GM12878 (cell line): ENCODE results near the gene LIMD2.

Source experiments
- CHD1 ChIP-seq: IDR thresholded peaks from 2 replicates; pipeline ENCODE4 v1.6.1; 2012; ENCODE audit warnings: low read depth, low read length, improper control_type of control experiment
- CREB1 ChIP-seq: IDR thresholded peaks from 2 replicates; pipeline ENCODE4 v1.6.1; 2012; ENCODE audit warnings: low read depth, mild to moderate bottlenecking, inconsistent platforms
- CTCF ChIP-seq, 3 experiments: IDR thresholded peaks in 2 of 3; conservative IDR thresholded peaks in 1 of 3; 2 replicates each; pipeline ENCODE4 v1.5.1; 2011; ENCODE audit warnings: low read depth in 3 of 3, low read length in 3 of 3, mild to moderate bottlenecking in 3 of 3, control low read depth in 2 of 3, moderate library complexity in 2 of 3, inconsistent platforms in 1 of 3, mixed read lengths in 1 of 3; ENCODE audit not compliant: control insufficient read depth in 2 of 3, insufficient read depth in 1 of 3; ENCODE audit errors: extremely low read depth in 1 of 3
- ELK1 ChIP-seq: IDR thresholded peaks from 2 replicates; pipeline ENCODE4 v1.6.1; 2012; ENCODE audit warnings: low read depth, low read length, improper control_type of control experiment
- HDAC2 ChIP-seq: fragments of 200-600 bp; sonication (generic); IDR thresholded peaks from 2 replicates; pipeline ENCODE4 v1.6.1; 2017
- MXI1 ChIP-seq: fragments of 150-350 bp; IDR thresholded peaks from 2 replicates; pipeline ENCODE4 v1.6.1; 2011; ENCODE audit warnings: low read depth, mild to moderate bottlenecking, inconsistent platforms, low read length, improper control_type of control experiment
- MYB ChIP-seq: fragments of 150-350 bp; IDR thresholded peaks from 2 replicates; pipeline ENCODE4 v1.6.1; 2014; ENCODE audit warnings: mild to moderate bottlenecking, low read depth, low read length, borderline replicate concordance
- POLR2A ChIP-seq: IDR thresholded peaks from 2 replicates; pipeline ENCODE4 v1.6.1; 2011; ENCODE audit warnings: low read depth, mild to moderate bottlenecking, low read length
- POLR2AphosphoS5 ChIP-seq: IDR thresholded peaks from 2 replicates; pipeline ENCODE4 v1.6.1; 2011; ENCODE audit warnings: mild to moderate bottlenecking, low read length, inconsistent platforms
- POU2F2 ChIP-seq: IDR thresholded peaks from 3 replicates; pipeline ENCODE4 v1.6.1; 2011; ENCODE audit warnings: low read depth, mild to moderate bottlenecking, low read length, borderline replicate concordance
- RCOR1 ChIP-seq: conservative IDR thresholded peaks from 2 replicates; pipeline ENCODE4 v1.6.1; 2012; ENCODE audit warnings: low read depth, low read length, improper control_type of control experiment
- TAF1 ChIP-seq: IDR thresholded peaks from 2 replicates; pipeline ENCODE4 v1.6.1; 2011; ENCODE audit warnings: mild to moderate bottlenecking, low read depth, low read length, borderline replicate concordance
- ZNF384 ChIP-seq: IDR thresholded peaks from 2 replicates; pipeline ENCODE4 v1.6.1; 2012; ENCODE audit warnings: low read depth, mild to moderate bottlenecking, low read length, improper control_type of control experiment, borderline replicate concordance

- TF ChIP-seq MXI1: no peak
- TF ChIP-seq POLR2A: no peak
- TF ChIP-seq POU2F2: no peak
- TF ChIP-seq ELK1: no peak
- TF ChIP-seq CTCF (IDR thresholded peaks at IDR 0.05 in 2 of 3, conservative IDR thresholded peaks at IDR 0.05 in 1 of 3; ENCODE audit: control insufficient read depth in 2 of 3, extremely low read depth in 1 of 3, insufficient read depth in 1 of 3, low read depth in 3 of 3, low read length in 3 of 3): no peak
- no peak for TF ChIP-seq CHD1
- no peak for TF ChIP-seq POLR2AphosphoS5
- TF ChIP-seq RCOR1: no peak
- TF ChIP-seq CREB1: no peak
- no peak for TF ChIP-seq HDAC2
- no peak for TF ChIP-seq ZNF384
- TF ChIP-seq MYB: no peak
- no peak for TF ChIP-seq TAF1
These were observed 17.5 kb downstream of the LIMD2 start for GRCh38 chr17:63682441-63682840.
